Esophagus squamous epithelium (tissue), 5 donors: ENCODE measurements around the gene FREM1. TPM values are rescaled to one million over a fixed set of nuclear protein-coding genes. Genes with fewer than 3 reads are reported as not detected.

ENCODE experiments used
- DNase-seq: peaks from one replicate; lab custom pipeline; 2025; lab: John Stamatoyannopoulos, UW
- H3K27ac ChIP-seq, 4 donors: fragments of 200-600 bp; sonication (generic); one replicate each; pipeline ENCODE4 v1.5.1; 2016 to 2019; ENCODE audit warnings: mild to moderate bottlenecking in 1 of 4
- H3K27me3 ChIP-seq, 4 donors: fragments of 200-600 bp; sonication (generic); 1 replicate in 3 of 4; 2 replicates in 1 of 4; pipeline versions ENCODE4 v1.5.1 to v1.6.0; 2017 to 2021; ENCODE audit warnings: antibody characterized with exemption in 1 of 4
- H3K36me3 ChIP-seq, 3 donors: fragments of 200-600 bp; sonication (generic); one replicate each; pipeline ENCODE4 v1.5.1; 2016 to 2019
- H3K4me1 ChIP-seq, 3 donors: fragments of 200-600 bp; sonication (generic); one replicate each; pipeline ENCODE4 v1.5.1; 2017 to 2019
- H3K4me3 ChIP-seq, 4 donors: fragments of 200-600 bp; sonication (generic); 1 replicate in 3 of 4; 2 replicates in 1 of 4; pipeline ENCODE4 v1.5.1; 2016 to 2019; ENCODE audit warnings: mild to moderate bottlenecking in 2 of 4, moderate library complexity in 1 of 4
- H3K9me3 ChIP-seq, 3 donors: fragments of 200-600 bp; sonication (generic); one replicate each; pipeline ENCODE4 v1.5.1; 2016 to 2019
- POLR2A ChIP-seq, 4 donors: fragments of 450-650 bp; IDR thresholded peaks; one replicate each; pipeline ENCODE4 v1.6.1; 2017; ENCODE audit warnings: antibody characterized with exemption in 4 of 4, mild to moderate bottlenecking in 4 of 4, moderate library complexity in 3 of 4
- WGBS, 2 donors: methylation state at CpG; one replicate each; pipeline ENCODE4 v1.1.5; 2018; 5-methylcytosine and 5-hydroxymethylcytosine counted together
- intact Hi-C: fragments of 100-400 bp; cut with DNase I; formaldehyde crosslinking; loops from one replicate; pipeline ENCODE4 v1.15.0; 2022
- total RNA-seq, 4 donors: library from RNA; depleted of rRNA; stranded (reverse); fragments of >200 nt; gene quantifications; one replicate each; pipeline ENCODE4 v1.1.0, GENCODE V29; 2016
- TF ChIP-seq, protein P1 (sequence below), 6 experiments: fragments of 450-650 bp in 4 of 6; fragments of 200-600 bp in 2 of 6; sonication (generic) in 2 of 6; IDR thresholded peaks; one replicate each; pipeline ENCODE4 v1.5.1; 2016 to 2019; ENCODE audit warnings: antibody characterized with exemption in 6 of 6, mild to moderate bottlenecking in 4 of 6, moderate library complexity in 4 of 6
- donor health status: DM: yes; HTN: yes; CAD: no.

FREM1 gene, protein sequence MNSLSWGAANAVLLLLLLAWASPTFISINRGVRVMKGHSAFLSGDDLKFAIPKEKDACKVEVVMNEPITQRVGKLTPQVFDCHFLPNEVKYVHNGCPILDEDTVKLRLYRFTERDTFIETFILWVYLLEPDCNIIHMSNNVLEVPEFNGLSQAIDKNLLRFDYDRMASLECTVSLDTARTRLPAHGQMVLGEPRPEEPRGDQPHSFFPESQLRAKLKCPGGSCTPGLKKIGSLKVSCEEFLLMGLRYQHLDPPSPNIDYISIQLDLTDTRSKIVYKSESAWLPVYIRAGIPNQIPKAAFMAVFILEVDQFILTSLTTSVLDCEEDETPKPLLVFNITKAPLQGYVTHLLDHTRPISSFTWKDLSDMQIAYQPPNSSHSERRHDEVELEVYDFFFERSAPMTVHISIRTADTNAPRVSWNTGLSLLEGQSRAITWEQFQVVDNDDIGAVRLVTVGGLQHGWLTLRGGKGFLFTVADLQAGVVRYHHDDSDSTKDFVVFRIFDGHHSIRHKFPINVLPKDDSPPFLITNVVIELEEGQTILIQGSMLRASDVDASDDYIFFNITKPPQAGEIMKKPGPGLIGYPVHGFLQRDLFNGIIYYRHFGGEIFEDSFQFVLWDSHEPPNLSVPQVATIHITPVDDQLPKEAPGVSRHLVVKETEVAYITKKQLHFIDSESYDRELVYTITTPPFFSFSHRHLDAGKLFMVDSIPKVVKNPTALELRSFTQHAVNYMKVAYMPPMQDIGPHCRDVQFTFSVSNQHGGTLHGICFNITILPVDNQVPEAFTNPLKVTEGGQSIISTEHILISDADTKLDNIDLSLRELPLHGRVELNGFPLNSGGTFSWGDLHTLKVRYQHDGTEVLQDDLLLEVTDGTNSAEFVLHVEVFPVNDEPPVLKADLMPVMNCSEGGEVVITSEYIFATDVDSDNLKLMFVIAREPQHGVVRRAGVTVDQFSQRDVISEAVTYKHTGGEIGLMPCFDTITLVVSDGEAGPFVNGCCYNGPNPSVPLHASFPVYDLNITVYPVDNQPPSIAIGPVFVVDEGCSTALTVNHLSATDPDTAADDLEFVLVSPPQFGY (N-terminal part only)
- total RNA-seq, result under 1 TPM in 3 of 4 donors, not detected in 1; 0.09 to 0.95 (median 0.23) TPM

DNA sequence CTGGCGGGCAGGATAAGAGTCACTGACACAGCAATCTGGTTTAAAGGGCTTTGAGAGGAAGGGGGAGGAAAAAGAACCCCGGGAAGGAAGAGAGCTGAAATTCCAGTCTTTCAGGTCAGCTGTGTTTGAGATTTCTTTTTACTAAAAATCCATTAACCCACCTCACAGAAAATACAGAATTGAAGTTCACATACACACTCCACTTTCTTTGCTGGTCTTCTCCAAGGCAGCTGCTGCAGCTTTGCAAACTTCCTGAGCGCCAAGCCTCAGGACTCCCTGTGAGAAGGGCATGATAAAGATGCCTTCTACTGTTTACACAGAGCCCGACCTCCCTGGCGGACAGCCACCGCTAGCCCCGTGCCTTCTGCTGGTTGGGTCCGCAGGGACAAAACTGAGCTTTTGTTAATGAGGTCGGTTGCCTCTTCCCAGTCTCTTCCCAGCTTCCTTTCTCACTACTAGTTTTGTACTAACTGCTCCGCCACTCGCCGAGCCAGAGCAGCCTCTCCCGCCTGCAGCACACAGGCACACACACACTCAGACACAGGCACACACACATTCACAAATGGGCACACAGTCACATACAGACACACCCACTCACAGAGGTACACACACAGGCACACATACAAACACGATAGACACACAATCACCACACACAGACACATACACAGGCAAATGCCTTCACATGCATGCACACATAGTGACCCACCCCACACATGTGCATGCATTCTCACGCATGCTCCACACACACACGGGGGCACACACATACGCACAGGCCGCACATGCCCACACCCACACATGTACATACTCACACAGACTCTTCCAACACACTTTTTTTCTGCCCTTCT lies at the start of gene FREM1:
FREM1 (minus strand) TSS at position 468 of the 845 bp plus-strand sequence. CDS start 41,451 bp downstream, outside the sequence.
- H3K9me3 ChIP-seq, result no peaks in the 10 kb centered on the region
- intact Hi-C loops, result no loop called here
- peak within 1 kb of the TSS in 3 of 4 donors; percentile 19 to 54 (median 30) for H3K4me3 ChIP-seq
- peaks cover 0 to 19% (median 0%) of the 10 kb centered on the region in 3 donors for H3K4me1 ChIP-seq
- 15 to 30% methylated on average over 17 to 18 of the region's 18 CpGs for WGBS, 2 donors
- no peaks in the 10 kb centered on the region for H3K36me3 ChIP-seq
- no peaks in the 10 kb centered on the region for H3K27me3 ChIP-seq
- no peak for DNase-seq
- TF ChIP-seq POLR2A (IDR thresholded peaks at IDR 0.05), result no peak
- TF ChIP-seq, protein P1, sequence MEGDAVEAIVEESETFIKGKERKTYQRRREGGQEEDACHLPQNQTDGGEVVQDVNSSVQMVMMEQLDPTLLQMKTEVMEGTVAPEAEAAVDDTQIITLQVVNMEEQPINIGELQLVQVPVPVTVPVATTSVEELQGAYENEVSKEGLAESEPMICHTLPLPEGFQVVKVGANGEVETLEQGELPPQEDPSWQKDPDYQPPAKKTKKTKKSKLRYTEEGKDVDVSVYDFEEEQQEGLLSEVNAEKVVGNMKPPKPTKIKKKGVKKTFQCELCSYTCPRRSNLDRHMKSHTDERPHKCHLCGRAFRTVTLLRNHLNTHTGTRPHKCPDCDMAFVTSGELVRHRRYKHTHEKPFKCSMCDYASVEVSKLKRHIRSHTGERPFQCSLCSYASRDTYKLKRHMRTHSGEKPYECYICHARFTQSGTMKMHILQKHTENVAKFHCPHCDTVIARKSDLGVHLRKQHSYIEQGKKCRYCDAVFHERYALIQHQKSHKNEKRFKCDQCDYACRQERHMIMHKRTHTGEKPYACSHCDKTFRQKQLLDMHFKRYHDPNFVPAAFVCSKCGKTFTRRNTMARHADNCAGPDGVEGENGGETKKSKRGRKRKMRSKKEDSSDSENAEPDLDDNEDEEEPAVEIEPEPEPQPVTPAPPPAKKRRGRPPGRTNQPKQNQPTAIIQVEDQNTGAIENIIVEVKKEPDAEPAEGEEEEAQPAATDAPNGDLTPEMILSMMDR (IDR thresholded peaks at IDR 0.05), result no peak
- H3K27ac ChIP-seq, result peak within 1 kb of the TSS in 2 of 4 donors; percentile 29 to 30

DNA sequence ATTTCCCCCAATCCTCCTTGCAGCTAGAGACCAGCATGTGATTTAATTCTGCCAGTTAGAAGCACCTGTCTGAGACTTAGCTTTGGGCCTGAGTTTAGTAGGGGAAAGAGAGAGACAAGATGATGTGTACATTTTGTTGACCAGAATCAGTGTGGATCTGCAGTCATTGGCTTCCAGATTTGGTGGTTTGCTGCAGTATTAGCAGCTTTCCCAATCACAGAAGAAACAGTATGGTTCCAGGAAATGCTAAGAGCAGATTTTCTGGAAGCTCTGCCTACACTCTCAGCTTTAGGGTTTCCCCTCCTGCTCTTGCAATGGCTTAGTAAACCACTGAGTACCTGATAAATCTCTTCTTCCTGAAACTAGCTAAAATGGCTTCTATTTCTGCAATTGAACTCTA lies 48.8 kb upstream of the FREM1 start:
- intact Hi-C loops, result no loop called here
- H3K9me3 ChIP-seq, result no peaks in the 10 kb centered on the region
- H3K4me3 ChIP-seq, result no peak overlapping the region
- no peaks in the 10 kb centered on the region for H3K36me3 ChIP-seq
- no peaks in the 10 kb centered on the region for H3K27me3 ChIP-seq
- no peak for TF ChIP-seq POLR2A (IDR thresholded peaks at IDR 0.05)
- TF ChIP-seq, protein P1 (IDR thresholded peaks at IDR 0.05), result no peak
- H3K4me1 ChIP-seq, result no peaks in the 10 kb centered on the region
- H3K27ac ChIP-seq, result no peak overlapping the region
- DNase-seq, result no peak

DNA sequence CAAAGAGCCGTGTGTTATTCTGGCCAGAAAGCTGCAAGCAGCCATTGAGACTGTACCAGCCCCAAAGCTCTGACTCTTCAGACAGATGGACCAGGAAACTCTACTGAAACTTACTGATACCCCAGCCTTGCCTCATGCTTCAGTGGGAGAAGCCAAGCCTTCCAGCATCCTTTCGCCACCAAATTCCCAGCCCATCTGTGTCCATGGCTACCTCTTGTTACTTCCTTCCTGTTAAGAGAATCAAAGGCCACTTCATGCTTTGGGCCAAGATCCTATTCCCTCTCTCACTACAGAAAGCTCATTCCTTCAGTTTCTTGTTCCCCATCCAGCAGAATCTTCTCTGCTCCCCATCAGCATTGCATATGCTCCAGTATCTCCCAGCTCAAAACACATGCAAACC lies 46.9 kb upstream of the FREM1 start:
- intact Hi-C loops, result no loop called here
- no peak overlapping the region for H3K4me3 ChIP-seq
- no peaks in the 10 kb centered on the region for H3K36me3 ChIP-seq
- TF ChIP-seq POLR2A (IDR thresholded peaks at IDR 0.05), result no peak
- TF ChIP-seq, protein P1 (IDR thresholded peaks at IDR 0.05), result no peak
- no peaks in the 10 kb centered on the region for H3K27me3 ChIP-seq
- no peaks in the 10 kb centered on the region for H3K4me1 ChIP-seq
- DNase-seq, result no peak
- H3K27ac ChIP-seq, result no peak overlapping the region
- 50 to 60% methylated on average over 2 of the region's 2 CpGs for WGBS, 2 donors
- no peaks in the 10 kb centered on the region for H3K9me3 ChIP-seq

DNA sequence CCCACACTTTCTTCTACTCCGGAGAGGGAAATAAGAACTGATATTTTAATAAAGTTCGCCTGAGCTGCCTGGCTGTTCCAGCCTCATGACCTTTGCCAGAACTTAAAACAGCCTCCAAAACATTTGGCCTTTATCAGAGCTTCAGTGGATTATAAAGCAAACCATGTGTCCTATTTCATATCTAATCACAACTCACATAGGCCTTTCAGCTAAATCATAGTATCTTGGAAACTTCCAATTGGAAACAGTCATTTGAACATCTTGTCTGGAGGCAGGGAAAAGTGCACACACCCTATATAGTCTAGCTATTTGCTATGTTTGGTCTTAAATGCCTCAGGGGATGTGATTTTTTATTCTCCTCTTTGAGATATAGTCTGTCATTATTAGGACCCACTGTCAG lies 46.0 kb upstream of the FREM1 start:
- H3K4me3 ChIP-seq, result no peak overlapping the region
- DNase-seq, result no peak
- TF ChIP-seq POLR2A (IDR thresholded peaks at IDR 0.05), result no peak
- TF ChIP-seq, protein P1 (IDR thresholded peaks at IDR 0.05), result no peak
- no peaks in the 10 kb centered on the region for H3K9me3 ChIP-seq
- no peaks in the 10 kb centered on the region for H3K4me1 ChIP-seq
- intact Hi-C loops, result no loop called here
- no peak overlapping the region for H3K27ac ChIP-seq
- 62 to 67% methylated on average over 2 of the region's 2 CpGs for WGBS, 2 donors
- H3K27me3 ChIP-seq, result no peaks in the 10 kb centered on the region
- no peaks in the 10 kb centered on the region for H3K36me3 ChIP-seq
